GM12873 (cell line): Measurements from ENCODE around the gene DNAJB13.

Experiments
- TF ChIP-seq, protein P1 (sequence below): IDR thresholded peaks from 2 replicates; pipeline ENCODE4 v1.5.1; 2012; ENCODE audit warnings: low read depth, mild to moderate bottlenecking, moderate library complexity, low read length, control low read depth; ENCODE audit not compliant: insufficient read depth; ENCODE audit errors: missing control alignments

The DNAJB13 gene

DNA sequence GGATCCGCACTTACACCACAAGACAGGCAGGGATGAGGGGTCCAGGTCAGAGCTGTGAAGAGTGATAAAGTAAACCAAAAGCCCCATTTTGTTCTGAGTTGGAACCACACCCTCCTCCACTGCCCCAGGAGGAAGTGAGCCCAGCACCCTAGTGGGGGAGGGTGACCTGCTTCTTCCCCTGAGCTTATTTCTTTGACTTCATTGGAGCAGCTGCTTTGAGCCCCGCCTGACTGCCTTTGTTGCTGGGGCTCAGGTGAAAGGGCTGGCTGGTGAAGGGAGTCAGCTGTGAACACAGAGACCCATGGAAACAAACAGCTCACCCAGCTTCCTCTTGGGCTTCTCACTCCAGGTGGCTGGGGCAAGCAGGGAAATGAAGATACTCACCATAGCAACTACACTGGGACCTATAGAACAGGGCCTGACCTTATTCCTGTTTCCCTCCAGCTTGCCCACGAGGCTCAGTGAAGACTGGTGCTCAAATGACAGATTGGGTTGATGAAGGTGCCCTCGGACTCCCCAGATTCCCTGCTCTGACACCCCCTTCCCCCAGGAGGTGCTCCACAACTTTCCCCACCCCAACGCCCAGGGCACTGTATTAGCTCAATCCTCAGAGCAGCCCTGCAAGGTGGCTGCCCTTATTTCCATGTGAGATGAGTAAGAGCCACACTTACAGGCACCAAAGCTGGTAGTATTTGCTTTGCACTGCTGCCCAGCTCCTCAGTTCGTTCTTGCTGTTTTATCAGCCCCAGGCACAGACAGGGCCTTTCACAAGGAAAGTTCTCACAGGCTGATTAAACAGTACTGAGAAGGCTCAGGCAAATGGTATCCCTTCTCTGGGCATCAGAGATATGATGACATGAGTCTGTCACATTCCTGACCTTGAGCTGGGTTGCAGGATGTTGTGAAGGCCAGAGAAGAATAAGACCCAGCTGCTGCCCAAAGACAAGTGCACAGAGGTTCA, 29.5 kb downstream of the DNAJB13 start:
- TF ChIP-seq, protein P1, sequence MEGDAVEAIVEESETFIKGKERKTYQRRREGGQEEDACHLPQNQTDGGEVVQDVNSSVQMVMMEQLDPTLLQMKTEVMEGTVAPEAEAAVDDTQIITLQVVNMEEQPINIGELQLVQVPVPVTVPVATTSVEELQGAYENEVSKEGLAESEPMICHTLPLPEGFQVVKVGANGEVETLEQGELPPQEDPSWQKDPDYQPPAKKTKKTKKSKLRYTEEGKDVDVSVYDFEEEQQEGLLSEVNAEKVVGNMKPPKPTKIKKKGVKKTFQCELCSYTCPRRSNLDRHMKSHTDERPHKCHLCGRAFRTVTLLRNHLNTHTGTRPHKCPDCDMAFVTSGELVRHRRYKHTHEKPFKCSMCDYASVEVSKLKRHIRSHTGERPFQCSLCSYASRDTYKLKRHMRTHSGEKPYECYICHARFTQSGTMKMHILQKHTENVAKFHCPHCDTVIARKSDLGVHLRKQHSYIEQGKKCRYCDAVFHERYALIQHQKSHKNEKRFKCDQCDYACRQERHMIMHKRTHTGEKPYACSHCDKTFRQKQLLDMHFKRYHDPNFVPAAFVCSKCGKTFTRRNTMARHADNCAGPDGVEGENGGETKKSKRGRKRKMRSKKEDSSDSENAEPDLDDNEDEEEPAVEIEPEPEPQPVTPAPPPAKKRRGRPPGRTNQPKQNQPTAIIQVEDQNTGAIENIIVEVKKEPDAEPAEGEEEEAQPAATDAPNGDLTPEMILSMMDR, result no peak

- TF ChIP-seq, protein P1, result no peak
These were observed 30.4 kb downstream of the DNAJB13 start for GRCh38 chr11:73981051-73981805.

DNA sequence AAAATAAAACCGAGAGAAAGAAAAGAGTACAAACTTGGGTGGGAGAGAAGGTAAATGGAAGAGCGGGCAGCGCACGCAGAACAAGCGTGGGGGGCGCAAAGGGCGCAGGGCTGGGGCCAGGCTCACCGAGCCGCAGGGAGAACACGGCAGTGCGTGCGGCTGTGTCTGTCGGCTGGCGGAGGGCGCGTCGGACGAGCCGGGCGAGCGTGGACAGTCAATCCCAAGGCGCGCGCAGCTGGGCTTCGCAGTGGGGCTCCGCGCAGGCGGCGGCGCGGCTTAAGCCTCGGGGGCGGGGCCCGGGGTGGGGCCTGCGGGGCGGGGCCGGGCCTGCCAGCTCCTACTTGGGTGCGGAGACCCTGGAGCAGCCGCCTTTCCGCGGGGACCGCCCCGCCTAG, 31.8 kb downstream of the DNAJB13 start, which contains the start of gene UCP2:
TSS of gene UCP2 (minus strand) at position 249 of the 395 bp plus-strand sequence. CDS start 4,465 bp downstream, outside the sequence.
- TF ChIP-seq, protein P1, result no peak

- TF ChIP-seq, protein P1, result no peak
These were observed 32.3 kb downstream of the DNAJB13 start for GRCh38 chr11:73982990-73983740.

DNA sequence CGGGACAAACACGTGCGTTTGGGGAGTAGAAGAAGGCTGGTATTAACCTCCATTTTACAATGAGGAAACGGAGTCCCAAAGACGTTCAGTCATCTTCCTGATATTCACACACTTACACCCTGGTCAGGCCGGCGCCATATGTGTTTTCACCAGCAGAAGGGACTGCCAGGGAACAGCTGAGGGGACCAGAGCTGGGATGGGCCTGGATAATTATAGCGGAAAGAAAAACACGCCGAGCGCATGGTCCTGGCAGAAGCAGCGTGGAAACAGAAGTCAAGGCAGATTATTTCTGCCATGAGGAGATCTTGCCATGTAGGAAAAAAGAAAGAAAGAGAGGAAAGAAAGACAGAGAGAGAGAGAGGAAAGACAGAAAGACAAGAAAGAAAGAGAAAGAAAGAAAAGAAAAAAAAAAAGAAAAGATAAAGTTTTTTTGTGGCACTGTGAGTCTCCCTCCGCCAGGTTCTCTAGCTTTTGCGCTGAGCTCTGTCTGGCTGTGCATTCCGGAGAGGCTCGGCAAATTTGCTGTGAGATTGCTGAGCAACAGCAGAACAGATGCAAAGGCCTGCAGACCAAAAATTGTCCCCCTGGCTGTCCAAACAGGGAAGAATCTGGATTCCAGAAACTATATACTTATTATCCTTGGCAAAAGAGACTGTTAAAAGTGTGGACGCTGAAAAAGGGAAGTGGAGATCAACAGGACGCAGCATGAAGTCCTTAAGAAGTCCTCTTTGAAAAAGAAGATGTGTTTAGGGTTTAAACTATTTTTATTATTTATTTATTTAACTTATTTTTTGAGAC, 33.1 kb downstream of the DNAJB13 start:
- TF ChIP-seq, protein P1, result no peak

GRCh38 chr11:73988227-73988626, 37.4 kb downstream of the DNAJB13 start:
- TF ChIP-seq, protein P1, result no peak
